Hepatocyte (in vitro differentiated cells): ENCODE results near the gene BCL2L12. TPM values are rescaled to one million over a fixed set of nuclear protein-coding genes. Genes with fewer than 3 reads are reported as not detected.

Experiments used
- DNase-seq: peaks from one replicate; pipeline ENCODE4 v3.0.0-alpha.2; 2016; ENCODE audit warnings: low spot score
- H2AFZ ChIP-seq: fragments of 200-600 bp; sonication (generic); 2 replicates; pipeline ENCODE4 v1.6.0; 2016; ENCODE audit warnings: antibody characterized with exemption, mild to moderate bottlenecking
- H3K27ac ChIP-seq: fragments of 200-600 bp; sonication (generic); 2 replicates; pipeline ENCODE4 v1.5.1; 2016; ENCODE audit warnings: mild to moderate bottlenecking
- H3K27me3 ChIP-seq: fragments of 200-600 bp; sonication (generic); 2 replicates; pipeline ENCODE4 v1.6.1; 2016
- H3K36me3 ChIP-seq: fragments of 200-600 bp; sonication (generic); replicated peaks from 2 replicates; pipeline ENCODE4 v1.5.1; 2016; ENCODE audit warnings: low read depth; ENCODE audit not compliant: insufficient read depth
- H3K4me1 ChIP-seq: fragments of 200-600 bp; sonication (generic); 2 replicates; pipeline ENCODE4 v1.5.1; 2016; ENCODE audit warnings: mild to moderate bottlenecking, moderate library complexity; ENCODE audit not compliant: insufficient read depth
- H3K4me2 ChIP-seq: fragments of 200-600 bp; sonication (generic); 2 replicates; pipeline ENCODE4 v1.6.0; 2016
- H3K4me3 ChIP-seq: fragments of 200-600 bp; sonication (generic); 2 replicates; pipeline ENCODE4 v1.5.1; 2016; ENCODE audit warnings: mild to moderate bottlenecking
- H3K79me2 ChIP-seq: fragments of 200-600 bp; sonication (generic); 2 replicates; pipeline ENCODE4 v1.6.0; 2017; ENCODE audit warnings: mild to moderate bottlenecking
- H3K9me2 ChIP-seq: fragments of 200-600 bp; sonication (generic); replicated peaks from 2 replicates; pipeline ENCODE4 v1.6.0; 2017; ENCODE audit warnings: mild to moderate bottlenecking; ENCODE audit not compliant: insufficient read depth
- H3K9me3 ChIP-seq: fragments of 200-600 bp; sonication (generic); 2 replicates; pipeline ENCODE4 v1.5.1; 2016; ENCODE audit warnings: low read depth, mild to moderate bottlenecking
- H4K20me1 ChIP-seq: fragments of 200-600 bp; sonication (generic); 2 replicates; pipeline ENCODE4 v1.6.0; 2016; ENCODE audit warnings: mild to moderate bottlenecking; ENCODE audit not compliant: insufficient read depth, poor library complexity, severe bottlenecking
- CTCF ChIP-seq: fragments of 200-600 bp; sonication (generic); IDR thresholded peaks from 2 replicates; pipeline ENCODE4 v1.5.1; 2016; ENCODE audit warnings: antibody characterized with exemption, mild to moderate bottlenecking; ENCODE audit not compliant: poor library complexity
- EZH2 ChIP-seq: fragments of 200-600 bp; sonication (generic); IDR thresholded peaks from 2 replicates; pipeline ENCODE4 v1.6.1; 2016; ENCODE audit warnings: antibody characterized with exemption, mild to moderate bottlenecking, borderline replicate concordance
- EZH2phosphoT487 ChIP-seq: fragments of 200-600 bp; sonication (generic); IDR thresholded peaks from one replicate; pipeline ENCODE4 v1.6.1; 2018; ENCODE audit warnings: antibody characterized with exemption, mild to moderate bottlenecking, low read depth, moderate library complexity; ENCODE audit not compliant: unreplicated experiment, severe bottlenecking
- WGBS: methylation state at CpG from one replicate; pipeline ENCODE4 v1.1.6; 2016; ENCODE audit warnings: low lambda C conversion rate; ENCODE audit errors: missing lambda C conversion rate; 5-methylcytosine and 5-hydroxymethylcytosine counted together
- polyA plus RNA-seq: library from polyadenylated mRNA; unstranded; fragments of >200 nt; fragmentation: Nextera tagmentation; extraction: Ambion mirVana; gene quantifications from 2 replicates; pipeline ENCODE4 v1.2.1, GENCODE V29; 2016
- total RNA-seq: library from RNA; depleted of rRNA; stranded (reverse); fragments of >200 nt; gene quantifications from 2 replicates; pipeline ENCODE4 v1.2.3, GENCODE V29; 2014

The BCL2L12 gene
- total and polyA plus RNA-seq, 2 experiments from 2014 or later: 4.9 to 28.3 TPM

- Histone ChIP-seq H3K36me3 (no peaks in the 10 kb centered on the region), H3K79me2 (no peaks in the 10 kb centered on the region), H3K9me2 (no peaks in the 10 kb centered on the region), H3K4me1 (no peaks in the 10 kb centered on the region), H3K27ac (no peak overlapping the region), H3K27me3 (no peaks in the 10 kb centered on the region), H2AFZ (no peak overlapping the region), H3K4me2 (no peak overlapping the region), H3K9me3 (no peaks in the 10 kb centered on the region), H4K20me1 (no peaks in the 10 kb centered on the region), H3K4me3 (no peak overlapping the region)
- TF ChIP-seq EZH2phosphoT487: no peak
- no peak for TF ChIP-seq EZH2
- no peak for TF ChIP-seq CTCF
- WGBS: 94% methylated on average over 7 of the region's 7 CpGs
- DNase-seq: no peak
Observed at GRCh38 chr19:49696865-49697264, 31.1 kb downstream of the BCL2L12 start.

GRCh38 chr19:49699364-49699763, 33.6 kb downstream of the BCL2L12 start:
- Histone ChIP-seq H3K4me1 (no peaks in the 10 kb centered on the region), H3K9me3 (no peaks in the 10 kb centered on the region), H3K27me3 (no peaks in the 10 kb centered on the region), H3K27ac (no peak overlapping the region), H3K79me2 (no peaks in the 10 kb centered on the region), H3K4me2 (no peak overlapping the region), H2AFZ (no peak overlapping the region), H3K4me3 (no peak overlapping the region), H3K9me2 (no peaks in the 10 kb centered on the region), H4K20me1 (no peaks in the 10 kb centered on the region), H3K36me3 (no peaks in the 10 kb centered on the region)
- no peak for DNase-seq
- WGBS: 98% methylated on average over 5 of the region's 5 CpGs
- TF ChIP-seq CTCF (no peak), EZH2 (no peak), EZH2phosphoT487 (no peak)

GRCh38 chr19:49700563-49700962, 34.8 kb downstream of the BCL2L12 start:
- no peaks in the 10 kb centered on the region for H3K27me3 ChIP-seq

More at GRCh38 chr19:49700563-49700962, 34.8 kb downstream of the BCL2L12 start:
- Histone ChIP-seq H3K4me3 (no peak overlapping the region), H3K36me3 (no peaks in the 10 kb centered on the region), H3K4me1 (no peaks in the 10 kb centered on the region), H3K4me2 (no peak overlapping the region), H3K79me2 (no peaks in the 10 kb centered on the region), H3K9me2 (no peaks in the 10 kb centered on the region), H2AFZ (no peak overlapping the region), H4K20me1 (no peaks in the 10 kb centered on the region), H3K27ac (no peak overlapping the region), H3K9me3 (no peaks in the 10 kb centered on the region)
- TF ChIP-seq EZH2: no peak
- no peak for TF ChIP-seq EZH2phosphoT487
- no peak for TF ChIP-seq CTCF
- 80% methylated on average over 11 of the region's 11 CpGs for WGBS
- no peak for DNase-seq
